ENCODE measurements around the gene NEU1.

The NEU1 gene

DNA sequence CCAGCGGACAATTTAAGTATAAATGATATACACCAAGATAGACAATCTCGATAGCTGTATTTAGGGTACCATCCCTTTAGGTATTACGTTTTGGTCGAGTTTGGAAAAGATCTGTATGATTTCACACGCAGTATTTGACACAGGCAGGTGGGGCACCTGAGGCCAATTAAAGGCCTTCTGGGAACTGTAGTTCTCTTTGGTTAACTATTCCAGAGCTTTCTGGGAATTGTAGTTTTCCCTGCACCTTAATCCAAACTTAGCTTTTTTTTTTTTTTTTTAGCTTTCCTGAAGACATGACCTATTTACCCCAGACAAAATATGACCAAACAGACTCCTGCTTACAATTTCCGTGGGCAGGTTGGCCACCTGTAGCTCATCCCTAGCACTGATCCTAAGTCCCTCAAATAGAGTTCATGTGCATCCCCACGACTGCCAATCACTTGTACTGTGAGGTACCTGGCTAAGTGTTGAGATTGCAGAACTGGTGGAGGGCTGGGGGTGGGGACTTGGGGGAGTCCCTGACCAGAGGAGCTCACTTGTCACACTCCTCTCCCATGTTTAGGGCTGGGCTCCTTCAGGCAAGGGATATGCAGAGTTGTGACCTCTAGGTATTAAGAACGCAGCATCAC, 35.9 kb upstream of the NEU1 start:
- no peak for DNase-seq (ENCODE audit: extremely low read depth, low read depth)

DNA sequence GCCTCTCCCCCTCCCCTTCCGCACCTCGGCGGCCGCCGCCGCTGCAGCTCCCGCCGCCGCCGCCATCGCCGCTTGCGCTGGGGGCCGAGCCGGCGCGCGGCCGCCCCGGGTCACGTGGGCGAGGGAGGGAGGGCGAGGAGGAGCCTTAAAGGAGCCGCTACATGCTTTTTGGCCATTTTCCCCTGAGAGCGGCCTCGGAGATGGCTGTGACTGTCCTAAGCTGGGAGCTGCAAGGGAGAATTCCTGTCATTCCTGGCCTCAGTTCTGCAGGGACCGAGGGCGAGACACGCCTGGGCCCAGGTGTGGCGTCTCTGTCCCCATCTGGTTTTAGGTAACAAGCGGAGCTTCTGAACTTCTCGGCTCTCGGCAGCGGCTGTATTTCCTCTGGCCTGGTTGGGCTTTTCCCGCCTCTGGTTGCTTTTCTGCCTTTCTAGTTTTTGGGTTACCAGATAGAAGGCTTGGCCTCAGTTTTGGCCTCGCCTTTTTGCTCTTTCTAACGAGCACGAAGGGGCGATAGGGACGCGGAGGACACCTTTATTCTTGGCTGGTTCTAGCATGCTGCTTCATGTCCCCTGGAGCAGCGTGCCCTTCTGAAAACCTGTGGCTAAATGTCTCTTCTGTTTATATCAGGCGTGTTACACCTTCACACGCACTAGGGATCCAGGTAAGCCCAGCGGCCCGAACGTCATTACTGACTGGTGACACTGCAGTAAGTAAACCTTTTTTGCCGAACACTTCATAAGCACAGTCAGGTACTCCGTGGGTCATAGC, 35.2 kb upstream of the NEU1 start, which contains the start of gene EHMT2:
TSS of gene EHMT2 (minus strand) at position 87 of the 771 bp plus-strand sequence. CDS start at position 66, 21 bp downstream.
- TF ChIP-seq, protein P1, sequence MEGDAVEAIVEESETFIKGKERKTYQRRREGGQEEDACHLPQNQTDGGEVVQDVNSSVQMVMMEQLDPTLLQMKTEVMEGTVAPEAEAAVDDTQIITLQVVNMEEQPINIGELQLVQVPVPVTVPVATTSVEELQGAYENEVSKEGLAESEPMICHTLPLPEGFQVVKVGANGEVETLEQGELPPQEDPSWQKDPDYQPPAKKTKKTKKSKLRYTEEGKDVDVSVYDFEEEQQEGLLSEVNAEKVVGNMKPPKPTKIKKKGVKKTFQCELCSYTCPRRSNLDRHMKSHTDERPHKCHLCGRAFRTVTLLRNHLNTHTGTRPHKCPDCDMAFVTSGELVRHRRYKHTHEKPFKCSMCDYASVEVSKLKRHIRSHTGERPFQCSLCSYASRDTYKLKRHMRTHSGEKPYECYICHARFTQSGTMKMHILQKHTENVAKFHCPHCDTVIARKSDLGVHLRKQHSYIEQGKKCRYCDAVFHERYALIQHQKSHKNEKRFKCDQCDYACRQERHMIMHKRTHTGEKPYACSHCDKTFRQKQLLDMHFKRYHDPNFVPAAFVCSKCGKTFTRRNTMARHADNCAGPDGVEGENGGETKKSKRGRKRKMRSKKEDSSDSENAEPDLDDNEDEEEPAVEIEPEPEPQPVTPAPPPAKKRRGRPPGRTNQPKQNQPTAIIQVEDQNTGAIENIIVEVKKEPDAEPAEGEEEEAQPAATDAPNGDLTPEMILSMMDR (IDR thresholded peaks at IDR 0.05; ENCODE audit: low read depth, low read length) = no peak
- no peak for DNase-seq (ENCODE audit: extremely low read depth, low read depth)

More for the DNA sequence above, 35.9 kb upstream of the NEU1 start:
- TF ChIP-seq, protein P1 (IDR thresholded peaks at IDR 0.05; ENCODE audit: low read depth, low read length) = no peak

DNA sequence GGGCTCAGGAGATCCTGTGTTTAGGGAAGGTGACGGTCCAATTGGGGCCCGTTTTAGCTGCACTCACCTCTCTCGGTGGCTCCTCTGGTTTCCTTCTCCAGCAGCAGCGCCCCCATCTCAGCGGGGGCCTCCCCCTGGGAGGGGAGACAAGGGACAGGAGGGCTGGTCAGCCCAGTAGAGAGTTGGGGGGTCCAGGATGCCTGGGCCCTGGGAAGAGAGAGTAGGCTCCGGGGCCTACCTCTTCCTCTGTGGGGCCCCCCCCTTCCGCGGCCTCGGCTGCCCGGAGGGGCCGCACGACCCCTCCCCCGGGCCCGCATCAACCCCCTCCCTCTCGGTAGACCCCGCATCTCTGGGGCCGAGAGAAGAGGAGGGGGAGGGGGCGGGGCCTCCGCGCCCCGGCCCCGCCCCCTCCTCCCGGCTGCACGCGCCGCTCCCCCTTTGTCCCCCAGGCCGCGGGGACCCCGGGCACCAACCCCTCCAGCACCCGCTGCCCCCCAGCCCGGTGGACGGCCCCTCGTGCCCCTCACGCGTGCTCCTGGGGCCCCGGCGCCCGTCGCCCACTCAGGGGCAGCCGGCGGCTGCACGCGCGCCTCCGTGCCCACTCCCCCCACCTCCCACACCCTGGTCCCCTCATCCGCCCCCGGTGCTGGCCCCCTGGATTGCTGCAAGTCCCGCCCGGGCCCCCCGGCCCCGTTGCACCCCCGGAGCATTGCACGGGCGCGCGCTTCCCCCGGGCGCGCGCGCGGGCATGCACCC, 34.4 kb upstream of the NEU1 start:
- no peak for DNase-seq (ENCODE audit: extremely low read depth, low read depth)

DNA sequence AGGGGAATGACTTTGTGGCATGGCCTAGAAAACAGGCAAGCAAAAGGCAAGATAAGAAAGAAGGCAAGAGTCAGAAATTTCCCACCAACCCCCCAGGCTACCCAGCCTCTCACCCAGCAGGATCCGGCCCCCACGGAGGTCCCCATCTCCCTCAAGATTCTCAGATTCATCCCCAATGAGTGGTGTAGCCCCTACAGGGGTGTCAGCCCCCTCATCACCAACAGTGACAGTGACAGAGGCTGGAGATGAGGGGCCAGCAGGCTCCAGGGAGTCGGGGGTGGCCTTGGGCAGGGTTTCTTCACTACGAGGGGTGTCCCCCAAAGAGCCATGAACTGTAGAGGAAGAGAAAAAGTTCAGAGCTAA, 33.9 kb upstream of the NEU1 start:
- TF ChIP-seq, protein P1 (IDR thresholded peaks at IDR 0.05; ENCODE audit: low read depth, low read length) = no peak
- no peak for DNase-seq (ENCODE audit: extremely low read depth, low read depth)

More for the DNA sequence above, 34.4 kb upstream of the NEU1 start:
- TF ChIP-seq, protein P1 (IDR thresholded peaks at IDR 0.05; ENCODE audit: low read depth, low read length) = no peak

DNA sequence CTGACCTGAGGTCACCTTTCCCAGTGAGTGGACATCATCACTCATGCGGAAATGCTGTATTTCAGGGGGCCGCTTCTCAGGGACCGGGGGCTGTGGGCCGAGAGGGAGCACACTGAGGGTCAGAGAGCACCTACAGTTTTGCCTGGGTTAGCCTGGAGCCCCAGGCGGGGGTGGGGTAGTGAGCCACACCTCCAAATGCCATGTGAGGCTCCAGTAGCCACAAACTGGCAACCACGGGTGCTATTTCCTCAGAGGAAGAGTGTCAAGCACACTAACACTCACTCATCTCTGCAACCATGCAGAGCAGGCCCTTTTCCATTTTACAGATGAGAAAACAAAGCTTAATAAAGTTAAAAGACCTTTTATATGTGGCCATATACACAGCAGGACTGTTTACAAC, 30.2 kb upstream of the NEU1 start:
- no peak for DNase-seq (ENCODE audit: extremely low read depth, low read depth)
- TF ChIP-seq, protein P1 (IDR thresholded peaks at IDR 0.05; ENCODE audit: low read depth, low read length) = no peak

DNA sequence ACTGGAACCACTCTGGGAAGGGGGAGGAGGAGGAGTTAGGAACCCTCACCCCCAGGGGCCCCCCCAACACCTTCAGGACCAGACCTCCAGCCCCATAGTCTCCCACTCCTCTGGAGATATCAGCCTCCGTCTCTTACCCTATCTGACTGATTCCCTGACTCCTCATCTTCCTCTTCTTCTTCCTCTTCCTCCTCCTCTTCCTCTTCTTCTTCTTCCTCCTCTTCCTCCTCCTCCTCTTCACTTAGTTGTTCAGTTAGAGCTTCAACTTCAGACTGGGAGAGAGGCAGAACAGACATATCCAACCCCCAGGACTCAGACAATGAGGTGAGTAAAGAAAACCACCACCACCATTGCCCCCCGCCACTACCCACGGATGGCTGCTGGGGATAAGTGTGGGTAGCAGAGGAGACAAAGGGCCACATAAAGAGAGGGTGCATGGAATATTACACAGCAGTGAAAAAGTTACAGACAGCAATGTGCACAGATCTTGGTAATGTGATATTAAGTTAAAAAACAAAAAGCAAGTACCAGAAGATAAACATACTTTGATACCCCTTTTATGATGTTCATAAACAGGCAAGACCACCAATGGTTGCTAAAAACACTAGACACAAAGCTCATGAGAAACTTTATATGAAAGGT, 26.8 kb upstream of the NEU1 start:
- DNase-seq (ENCODE audit: extremely low read depth, low read depth) = no peak
- TF ChIP-seq, protein P1 (IDR thresholded peaks at IDR 0.05; ENCODE audit: low read depth, low read length) = no peak

Data from AG09319 (cell line).